LNCaP clone FGC (cell line): Measurements from ENCODE around the gene PUM1.

ENCODE experiments used
- DNase-seq: peaks from one replicate; pipeline ENCODE4 v3.0.0-alpha.2; 2011; ENCODE audit warnings: low read depth
- H3K4me3 ChIP-seq: 2 replicates; pipeline ENCODE4 v1.5.1; 2011; ENCODE audit warnings: mild to moderate bottlenecking, low read depth, low read length, control low read depth
- CTCF ChIP-seq: IDR thresholded peaks from 2 replicates; pipeline ENCODE4 v1.5.1; 2012; ENCODE audit warnings: mild to moderate bottlenecking; ENCODE audit not compliant: control insufficient read depth, insufficient read depth; ENCODE audit errors: extremely low read depth

The PUM1 gene

GRCh38 chr1:31004231-31004621 is 61.3 kb downstream of the PUM1 start:
- DNase-seq, result no peak
- H3K4me3 ChIP-seq, result no peak overlapping the region
- no peak for TF ChIP-seq CTCF

- no peak for TF ChIP-seq CTCF
Measured at GRCh38 chr1:31003613-31004230, 61.8 kb downstream of the PUM1 start.

GRCh38 chr1:31000301-31000700 is 65.2 kb downstream of the PUM1 start:
- H3K4me3 ChIP-seq, result no peak overlapping the region
- DNase-seq, result no peak
- no peak for TF ChIP-seq CTCF

More at GRCh38 chr1:31003613-31004230, 61.8 kb downstream of the PUM1 start:
- H3K4me3 ChIP-seq, result no peak overlapping the region
- no peak for DNase-seq

- no peak overlapping the region for H3K4me3 ChIP-seq
- no peak for DNase-seq
- TF ChIP-seq CTCF, result no peak
Measured at GRCh38 chr1:30998887-30999286, 66.6 kb downstream of the PUM1 start.

GRCh38 chr1:30998171-30998570 is 67.3 kb downstream of the PUM1 start:
- no peak for DNase-seq
- H3K4me3 ChIP-seq, result no peak overlapping the region
- no peak for TF ChIP-seq CTCF

- no peak overlapping the region for H3K4me3 ChIP-seq
- no peak for TF ChIP-seq CTCF
- no peak for DNase-seq
Measured at GRCh38 chr1:30997463-30998057, 68.0 kb downstream of the PUM1 start.
